ENCODE measurements around the gene MITF. TPM values are rescaled to one million over a fixed set of nuclear protein-coding genes. Genes with fewer than 3 reads are reported as not detected.
A peak's percentile ranks its signal among the peaks of the same experiment; 100 is the strongest.

The MITF gene
- total RNA-seq, 4 donors from 2014 or later: 2.1 to 9.1 (median 4.7) TPM

- no peaks in the 10 kb centered on the region for H3K27me3 ChIP-seq
- H3K4me1 ChIP-seq: peaks cover 0 to 19% (median 0%) of the 10 kb centered on the region in 4 donors
- TF ChIP-seq POLR2A (IDR thresholded peaks at IDR 0.05) (no peak), CTCF (IDR thresholded peaks at IDR 0.05) (no peak)
These were observed 27.4 kb downstream of the MITF start for GRCh38 chr3:69766638-69767037.

GRCh38 chr3:69767571-69767970 is 28.3 kb downstream of the MITF start:
- H3K27me3 ChIP-seq: no peaks in the 10 kb centered on the region
- H3K36me3 ChIP-seq: no peaks in the 10 kb centered on the region
- H3K27ac ChIP-seq: no peak overlapping the region
- TF ChIP-seq CTCF (IDR thresholded peaks at IDR 0.05) (no peak), POLR2A (IDR thresholded peaks at IDR 0.05) (no peak)
- no peaks in the 10 kb centered on the region for H3K9me3 ChIP-seq
- DNase-seq: peak in 1 of 3 donors; percentile 19
- H3K4me3 ChIP-seq: no peak overlapping the region
- H3K4me1 ChIP-seq: peaks cover 0 to 19% (median 0%) of the 10 kb centered on the region in 4 donors

More at GRCh38 chr3:69766638-69767037, 27.4 kb downstream of the MITF start:
- no peak for DNase-seq
- H3K36me3 ChIP-seq: no peaks in the 10 kb centered on the region
- H3K27ac ChIP-seq: no peak overlapping the region
- no peak overlapping the region for H3K4me3 ChIP-seq
- no peaks in the 10 kb centered on the region for H3K9me3 ChIP-seq

DNA sequence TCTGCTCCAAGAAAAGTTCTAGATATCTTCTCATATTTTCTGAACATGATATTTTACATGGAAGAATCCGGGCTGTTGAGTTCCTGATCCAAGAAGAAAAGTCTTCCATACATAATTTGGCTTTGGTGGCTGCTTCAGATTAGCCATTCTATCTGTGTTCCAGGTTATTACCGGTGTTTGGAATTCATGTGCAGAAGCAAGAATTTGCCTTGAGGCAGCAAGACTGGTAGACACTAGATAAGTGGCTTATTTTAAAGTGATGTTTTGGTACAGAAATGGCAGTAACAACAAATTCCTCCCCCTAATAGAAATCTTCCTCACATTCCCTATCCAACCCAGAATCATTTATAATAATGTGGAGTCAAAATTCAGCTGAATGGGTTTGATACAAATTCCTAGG is 29.2 kb downstream of the MITF start:
- Histone ChIP-seq H3K4me1 (peaks cover 0 to 15% (median 0%) of the 10 kb centered on the region in 4 donors), H3K4me3 (no peak overlapping the region), H3K27me3 (no peaks in the 10 kb centered on the region), H3K9me3 (no peaks in the 10 kb centered on the region), H3K36me3 (no peaks in the 10 kb centered on the region), H3K27ac (no peak overlapping the region)
- no peak for DNase-seq
- no peak for TF ChIP-seq CTCF (IDR thresholded peaks at IDR 0.05)
- no peak for TF ChIP-seq POLR2A (IDR thresholded peaks at IDR 0.05)

GRCh38 chr3:69770219-69770618 is 31.0 kb downstream of the MITF start:
- Histone ChIP-seq H3K27ac (no peak overlapping the region), H3K9me3 (no peaks in the 10 kb centered on the region), H3K4me3 (no peak overlapping the region), H3K4me1 (peaks cover 0 to 5% (median 0%) of the 10 kb centered on the region in 4 donors), H3K27me3 (no peaks in the 10 kb centered on the region), H3K36me3 (no peaks in the 10 kb centered on the region)
- TF ChIP-seq POLR2A (IDR thresholded peaks at IDR 0.05): no peak
- TF ChIP-seq CTCF (IDR thresholded peaks at IDR 0.05): no peak
- no peak for DNase-seq

- DNase-seq: no peak
- Histone ChIP-seq H3K4me3 (no peak overlapping the region), H3K27me3 (no peaks in the 10 kb centered on the region), H3K36me3 (no peaks in the 10 kb centered on the region), H3K4me1 (peaks cover 0 to 5% (median 0%) of the 10 kb centered on the region in 4 donors), H3K9me3 (no peaks in the 10 kb centered on the region), H3K27ac (no peak overlapping the region)
- no peak for TF ChIP-seq POLR2A (IDR thresholded peaks at IDR 0.05)
These were observed 31.8 kb downstream of the MITF start for GRCh38 chr3:69770976-69771634.

- no peak overlapping the region for H3K4me3 ChIP-seq
- TF ChIP-seq CTCF (IDR thresholded peaks at IDR 0.05) (no peak), POLR2A (IDR thresholded peaks at IDR 0.05) (no peak)
- no peaks in the 10 kb centered on the region for H3K36me3 ChIP-seq
- H3K27ac ChIP-seq: no peak overlapping the region
- no peaks in the 10 kb centered on the region for H3K9me3 ChIP-seq
- no peak for DNase-seq
- no peaks in the 10 kb centered on the region for H3K27me3 ChIP-seq
- H3K4me1 ChIP-seq: peaks cover 0 to 4% (median 0%) of the 10 kb centered on the region in 4 donors
These were observed 33.0 kb downstream of the MITF start for GRCh38 chr3:69772152-69772867.
